WERI-Rb-1 (cell line): ENCODE results near the gene ZBTB6.
"Not testable (repeated sequence)": the region's sequence is repeated elsewhere in the genome, so short reads cannot be mapped to it uniquely, and the experiment has no call there.

Experiments
- DNase-seq: peaks from one replicate; pipeline ENCODE4 v3.0.0-alpha.2; 2020
- H3K27ac ChIP-seq: fragments of 250-450 bp; sonication (Bioruptor Pico); 2 replicates; pipeline ENCODE4 v1.5.1; 2020; ENCODE audit warnings: mild to moderate bottlenecking, moderate library complexity
- H3K27me3 ChIP-seq: fragments of 250-450 bp; sonication (Bioruptor Pico); 2 replicates; pipeline ENCODE4 v1.5.1; 2021; ENCODE audit warnings: mild to moderate bottlenecking, low read depth, moderate library complexity; ENCODE audit not compliant: insufficient read depth, severe bottlenecking
- H3K36me3 ChIP-seq: fragments of 250-450 bp; sonication (Bioruptor Pico); 2 replicates; pipeline ENCODE4 v1.5.1; 2020; ENCODE audit warnings: mild to moderate bottlenecking, moderate library complexity
- H3K4me3 ChIP-seq: 2 replicates; pipeline ENCODE4 v1.5.1; 2011; ENCODE audit warnings: low read depth, mild to moderate bottlenecking, control low read depth, low read length
- H3K9me3 ChIP-seq: fragments of 250-450 bp; sonication (Bioruptor Pico); 2 replicates; pipeline ENCODE4 v1.5.1; 2021; ENCODE audit warnings: mild to moderate bottlenecking, moderate library complexity; ENCODE audit not compliant: severe bottlenecking
- CTCF ChIP-seq: IDR thresholded peaks from 2 replicates; pipeline ENCODE4 v1.5.1; 2011; ENCODE audit warnings: low read depth, mild to moderate bottlenecking, control low read depth, inconsistent platforms, low read length

ZBTB6 gene

GRCh38 chr9:122900791-122901190 lies 12.3 kb downstream of the ZBTB6 start:
- Histone ChIP-seq H3K36me3 (peaks cover 20% of the 10 kb centered on the region), H3K4me3 (no peak overlapping the region), H3K9me3 (no peaks in the 10 kb centered on the region), H3K27me3 (no peaks in the 10 kb centered on the region), H3K27ac (no peak overlapping the region)
- TF ChIP-seq CTCF: no peak
- DNase-seq: no peak

- no peak for TF ChIP-seq CTCF
- Histone ChIP-seq H3K27ac (no peak overlapping the region), H3K9me3 (no peaks in the 10 kb centered on the region), H3K36me3 (peaks cover 43% of the 10 kb centered on the region), H3K27me3 (no peaks in the 10 kb centered on the region), H3K4me3 (no peak overlapping the region)
- no peak for DNase-seq
These were observed 15.2 kb downstream of the ZBTB6 start for GRCh38 chr9:122897969-122898368.

GRCh38 chr9:122888480-122888879 lies 24.6 kb downstream of the ZBTB6 start:
- TF ChIP-seq CTCF: no peak
- H3K36me3 ChIP-seq: peaks cover 79% of the 10 kb centered on the region

GRCh38 chr9:122883125-122883524 lies 30.0 kb downstream of the ZBTB6 start:
- Histone ChIP-seq H3K9me3 (no peaks in the 10 kb centered on the region), H3K36me3 (peaks cover 82% of the 10 kb centered on the region), H3K4me3 (no peak overlapping the region), H3K27ac (no peak overlapping the region), H3K27me3 (no peaks in the 10 kb centered on the region)
- no peak for DNase-seq
- no peak for TF ChIP-seq CTCF

More at GRCh38 chr9:122888480-122888879, 24.6 kb downstream of the ZBTB6 start:
- no peak overlapping the region for H3K4me3 ChIP-seq
- H3K9me3 ChIP-seq: no peaks in the 10 kb centered on the region
- H3K27ac ChIP-seq: no peak overlapping the region
- H3K27me3 ChIP-seq: no peaks in the 10 kb centered on the region
- no peak for DNase-seq

GRCh38 chr9:122879443-122879842 lies 33.7 kb downstream of the ZBTB6 start:
- no peak overlapping the region for H3K4me3 ChIP-seq
- TF ChIP-seq CTCF: no peak
- H3K9me3 ChIP-seq: no peaks in the 10 kb centered on the region
- H3K27ac ChIP-seq: no peak overlapping the region
- no peak for DNase-seq
- no peaks in the 10 kb centered on the region for H3K27me3 ChIP-seq
- peaks cover 98% of the 10 kb centered on the region for H3K36me3 ChIP-seq

- peaks cover 99% of the 10 kb centered on the region for H3K36me3 ChIP-seq
- no peaks in the 10 kb centered on the region for H3K27me3 ChIP-seq
- no peaks in the 10 kb centered on the region for H3K9me3 ChIP-seq
- no peak overlapping the region for H3K4me3 ChIP-seq
- H3K27ac ChIP-seq: no peak overlapping the region
- DNase-seq: no peak
- TF ChIP-seq CTCF: no peak
These were observed 37.6 kb downstream of the ZBTB6 start for GRCh38 chr9:122875523-122875922.

- not testable (repeated sequence) for DNase-seq, H3K27ac ChIP-seq, H3K27me3 ChIP-seq, H3K9me3 ChIP-seq, H3K4me3 ChIP-seq
- peaks cover 62% of the 10 kb centered on the region for H3K36me3 ChIP-seq
These were observed 45.8 kb downstream of the ZBTB6 start for GRCh38 chr9:122867276-122867675.
